OCI-LY7 (cell line): Measurements from ENCODE around the gene DNAH3. TPM values are rescaled to one million over a fixed set of nuclear protein-coding genes. Genes with fewer than 3 reads are reported as not detected.

Source experiments
- BruUV-seq: library from RNA; stranded (reverse); fragments of 400-500 nt; replicated peaks from 2 replicates; lab custom pipeline; 2021; lab: Mats Ljungman, UMichigan
- CTCF ChIA-PET: fragments of 300-600 bp; sonication (Branson Sonifier 250); formaldehyde crosslinking; loops from one replicate; lab custom pipeline; 2022; ENCODE audit warnings: antibody characterized with exemption; ENCODE audit not compliant: unreplicated experiment; lab: Charles Lee
- POLR2A ChIA-PET: fragments of 300-600 bp; sonication (Branson Sonifier 250); formaldehyde crosslinking; loops from one replicate; lab custom pipeline; 2022; ENCODE audit warnings: antibody characterized with exemption; lab: Charles Lee
- DNase-seq: peaks from one replicate; pipeline ENCODE4 v3.0.0-alpha.2; 2015; ENCODE audit warnings: low spot score
- H2AFZ ChIP-seq: fragments of 200-600 bp; sonication (generic), shearing (Covaris generic); 2 replicates; pipeline ENCODE4 v1.6.1; 2014; ENCODE audit warnings: mild to moderate bottlenecking, antibody characterized with exemption, low read length, moderate library complexity
- H3K27ac ChIP-seq: fragments of 200-600 bp; sonication (generic); 2 replicates; pipeline ENCODE4 v1.5.1; 2014; ENCODE audit warnings: mixed run types, low read depth, mild to moderate bottlenecking, moderate library complexity, low read length, inconsistent platforms; ENCODE audit not compliant: poor library complexity, severe bottlenecking
- H3K36me3 ChIP-seq: fragments of 200-600 bp; sonication (generic); 2 replicates; pipeline ENCODE4 v1.6.1; 2014; ENCODE audit warnings: mild to moderate bottlenecking, antibody characterized with exemption, low read length, moderate library complexity, mixed read lengths; ENCODE audit not compliant: insufficient read depth
- H3K4me1 ChIP-seq: fragments of 200-600 bp; sonication (generic); 2 replicates; pipeline ENCODE4 v1.5.1; 2014; ENCODE audit warnings: mild to moderate bottlenecking, low read length; ENCODE audit not compliant: insufficient read depth, poor library complexity, severe bottlenecking
- H3K4me2 ChIP-seq: fragments of 200-600 bp; sonication (generic); 2 replicates; pipeline ENCODE4 v1.6.1; 2014; ENCODE audit warnings: mild to moderate bottlenecking, low read length
- H3K4me3 ChIP-seq: fragments of 200-600 bp; sonication (generic); 2 replicates; pipeline ENCODE4 v1.5.1; 2014; ENCODE audit warnings: mild to moderate bottlenecking, low read depth, low read length; ENCODE audit not compliant: poor library complexity, severe bottlenecking
- H3K79me2 ChIP-seq: fragments of 200-600 bp; sonication (generic); 2 replicates; pipeline ENCODE4 v1.6.1; 2016; ENCODE audit warnings: low read depth, mild to moderate bottlenecking, low read length, moderate library complexity, mixed read lengths; ENCODE audit not compliant: insufficient read depth
- H3K9me2 ChIP-seq: fragments of 200-600 bp; sonication (generic); 2 replicates; pipeline ENCODE4 v1.6.1; 2016; ENCODE audit warnings: mild to moderate bottlenecking, low read length, mixed read lengths; ENCODE audit not compliant: insufficient read depth
- H3K9me3 ChIP-seq: fragments of 200-600 bp; sonication (generic); 2 replicates; pipeline ENCODE4 v1.6.1; 2014; ENCODE audit warnings: mild to moderate bottlenecking, mixed run types, low read length, mixed read lengths
- H4K20me1 ChIP-seq: fragments of 200-600 bp; sonication (generic); 2 replicates; pipeline ENCODE4 v1.6.1; 2014; ENCODE audit warnings: mild to moderate bottlenecking, antibody characterized with exemption, low read length, moderate library complexity, mixed read lengths; ENCODE audit not compliant: insufficient read depth
- CTCF ChIP-seq: fragments of 200-600 bp; sonication (generic); conservative IDR thresholded peaks from 2 replicates; pipeline ENCODE4 v1.5.1; 2014; ENCODE audit warnings: mild to moderate bottlenecking, antibody characterized with exemption, low read length, moderate library complexity, mixed read lengths
- EZH2phosphoT487 ChIP-seq: fragments of 200-600 bp; sonication (generic); IDR thresholded peaks from 2 replicates; pipeline ENCODE4 v1.6.1; 2018; ENCODE audit warnings: low read depth, borderline replicate concordance, mild to moderate bottlenecking, mixed run types, antibody characterized with exemption, low read length, moderate library complexity, mixed read lengths
- intact Hi-C: fragments of 100-400 bp; cut with micrococcal nuclease; formaldehyde crosslinking; loops from one replicate; pipeline ENCODE4 v1.10.0; 2022; ENCODE audit not compliant: unreplicated experiment
- total RNA-seq, 2 experiments: library from RNA; depleted of rRNA in 1 of 2; stranded (reverse); fragments of >200 nt in 1 of 2; shearing (Covaris generic) in 1 of 2; gene quantifications; 2 replicates each; pipeline ENCODE4 v1.2.3, GENCODE V29; 2014 to 2022

DNAH3 gene
- total RNA-seq, 2 experiments from 2014 or later = not detected

GRCh38 chr16:21078563-21078962 lies 72.1 kb downstream of the DNAH3 start:
- no peaks in the 10 kb centered on the region for H3K36me3 ChIP-seq
- CTCF ChIA-PET = no interaction called here
- no peaks in the 10 kb centered on the region for H3K4me1 ChIP-seq
- BruUV-seq = no TSS peak
- no peaks in the 10 kb centered on the region for H3K79me2 ChIP-seq
- no peak overlapping the region for H3K4me2 ChIP-seq
- no peaks in the 10 kb centered on the region for H3K9me3 ChIP-seq
- intact Hi-C loops = no loop called here
- no peak for DNase-seq
- H2AFZ ChIP-seq = no peak overlapping the region
- no peaks in the 10 kb centered on the region for H4K20me1 ChIP-seq
- POLR2A ChIA-PET = no interaction called here
- H3K9me2 ChIP-seq = no peaks in the 10 kb centered on the region
- no peak overlapping the region for H3K27ac ChIP-seq
- no peak overlapping the region for H3K4me3 ChIP-seq
- TF ChIP-seq EZH2phosphoT487 (no peak), CTCF (no peak)

GRCh38 chr16:21076186-21076883 lies 74.3 kb downstream of the DNAH3 start:
- no peaks in the 10 kb centered on the region for H3K9me3 ChIP-seq
- H3K4me2 ChIP-seq = no peak overlapping the region
- H4K20me1 ChIP-seq = no peaks in the 10 kb centered on the region
- H3K9me2 ChIP-seq = no peaks in the 10 kb centered on the region
- no peak overlapping the region for H3K4me3 ChIP-seq
- no peaks in the 10 kb centered on the region for H3K4me1 ChIP-seq
- intact Hi-C loops = no loop called here
- TF ChIP-seq EZH2phosphoT487 = no peak
- no peak for TF ChIP-seq CTCF
- no peaks in the 10 kb centered on the region for H3K79me2 ChIP-seq
- CTCF ChIA-PET = no interaction called here
- no peaks in the 10 kb centered on the region for H3K36me3 ChIP-seq
- H2AFZ ChIP-seq = no peak overlapping the region
- POLR2A ChIA-PET = interaction anchor here (0.6 kb wide), 1 partner anchor 67 kb away, joined by 4 read pairs; no protein-coding TSS in a partner anchor
- H3K27ac ChIP-seq = no peak overlapping the region
- DNase-seq = no peak
- BruUV-seq = no TSS peak

- DNase-seq = no peak
- no peak for TF ChIP-seq EZH2phosphoT487
- TF ChIP-seq CTCF = no peak
- intact Hi-C loops = no loop called here
- Histone ChIP-seq H2AFZ (no peak overlapping the region), H3K27ac (no peak overlapping the region), H3K4me1 (no peaks in the 10 kb centered on the region), H3K4me2 (no peak overlapping the region), H3K36me3 (no peaks in the 10 kb centered on the region), H3K4me3 (no peak overlapping the region), H3K9me3 (no peaks in the 10 kb centered on the region), H4K20me1 (no peaks in the 10 kb centered on the region), H3K79me2 (no peaks in the 10 kb centered on the region), H3K9me2 (no peaks in the 10 kb centered on the region)
- no TSS peak for BruUV-seq
- ChIA-PET CTCF (no interaction called here), POLR2A (no interaction called here)
Observed at GRCh38 chr16:21075252-21075651, 75.4 kb downstream of the DNAH3 start.
